CD4-positive, alpha-beta T cell treated with Interleukin-15 for 4 hours (primary cell): Measurements from ENCODE around the gene ZNF622.

Source experiments
- DNase-seq: peaks from one replicate; pipeline ENCODE4 v3.0.0-alpha.2; 2020; ENCODE audit warnings: low spot score

Gene ZNF622

DNA sequence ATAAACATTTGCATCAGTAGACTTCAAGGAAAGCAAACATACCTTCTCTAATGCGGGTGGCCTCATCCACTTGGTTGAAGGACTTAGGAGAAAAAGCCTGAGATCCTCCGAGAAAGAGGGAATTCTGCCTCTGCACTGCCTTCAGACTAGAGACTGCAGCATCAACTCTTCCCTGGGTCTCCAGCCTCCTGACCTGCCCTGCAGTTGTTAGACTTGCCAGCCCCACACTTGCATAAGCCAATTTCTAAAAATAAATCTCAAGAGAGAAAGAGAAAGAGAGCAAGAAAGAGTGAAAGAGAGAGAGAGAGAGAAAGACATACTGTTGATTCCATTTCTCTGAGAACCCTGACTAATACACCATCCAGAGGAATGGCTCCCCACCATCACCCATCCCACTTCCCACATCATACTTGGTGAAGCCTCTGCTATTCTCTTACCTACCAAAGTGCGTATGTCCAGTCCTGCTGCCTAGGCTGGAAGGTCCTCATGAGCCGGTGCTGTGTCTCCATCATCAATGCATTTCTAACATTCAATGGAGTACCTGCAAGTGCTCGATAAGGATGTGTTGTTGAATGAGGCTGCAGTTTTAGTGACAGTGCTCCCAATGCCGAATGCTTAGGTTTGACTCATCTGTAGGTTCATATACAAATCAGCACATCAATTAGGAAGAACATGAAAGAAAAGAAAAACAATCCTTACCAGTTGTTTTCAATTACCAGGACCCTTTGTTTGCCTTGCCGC lies 35.1 kb downstream of the ZNF622 start:
- no peak for DNase-seq

- no peak for DNase-seq
These were observed 37.2 kb downstream of the ZNF622 start for GRCh38 chr5:16428359-16428758.

- DNase-seq, result no peak
These were observed 38.0 kb downstream of the ZNF622 start for GRCh38 chr5:16427587-16427986.

DNA sequence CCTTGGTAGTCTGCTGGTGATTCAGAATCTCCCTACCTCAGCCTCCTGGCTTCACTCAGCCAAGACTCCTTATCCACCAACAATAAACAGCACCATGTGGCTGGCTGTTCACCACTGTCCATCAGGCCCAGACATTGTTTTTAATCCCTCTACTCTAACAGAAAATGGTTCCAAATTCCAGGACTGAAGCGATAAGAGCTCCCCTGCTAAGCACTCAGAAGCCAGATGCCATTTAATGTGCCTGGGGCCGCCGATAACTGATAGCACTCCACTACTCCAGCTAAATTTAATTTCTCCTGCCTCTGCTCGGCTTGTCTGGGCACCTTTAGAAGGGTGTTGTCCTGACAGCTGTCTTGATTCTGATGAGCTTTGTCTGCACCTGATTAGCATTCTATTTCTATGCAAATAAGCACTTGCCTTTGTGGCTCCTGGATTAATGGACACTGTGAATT lies 47.1 kb downstream of the ZNF622 start:
- no peak for DNase-seq

DNA sequence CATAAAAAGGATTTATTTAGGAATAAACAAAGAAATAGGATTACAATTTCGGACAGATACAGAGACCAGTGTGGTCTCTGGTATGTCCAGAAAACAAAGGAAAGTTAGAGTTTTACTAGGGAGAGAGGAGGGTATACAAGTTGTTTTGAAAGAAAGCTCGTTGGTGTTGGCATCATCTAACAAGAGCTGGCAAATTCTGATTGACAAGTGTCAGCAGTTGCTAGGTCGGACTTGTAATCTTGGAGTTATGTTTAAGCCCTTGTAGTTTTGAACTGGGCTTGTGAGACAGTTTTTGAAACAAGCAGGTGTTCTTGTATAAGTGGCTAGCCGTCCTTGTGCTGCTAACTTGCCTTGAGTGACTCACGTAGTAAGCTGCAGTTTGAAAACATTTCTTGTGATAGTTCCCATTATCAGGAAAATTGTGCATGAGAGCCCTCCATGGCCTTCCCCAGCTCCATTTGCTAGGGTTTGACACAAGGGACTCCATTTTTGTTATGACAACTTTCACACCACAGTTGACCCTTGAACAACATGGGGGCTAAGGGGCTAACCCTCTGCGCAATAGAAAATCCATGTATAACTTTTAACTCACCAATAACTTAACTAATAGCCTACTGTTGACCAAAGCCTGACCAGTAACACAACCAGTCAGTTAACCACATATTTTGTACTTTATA lies 48.1 kb downstream of the ZNF622 start:
- no peak for DNase-seq

DNA sequence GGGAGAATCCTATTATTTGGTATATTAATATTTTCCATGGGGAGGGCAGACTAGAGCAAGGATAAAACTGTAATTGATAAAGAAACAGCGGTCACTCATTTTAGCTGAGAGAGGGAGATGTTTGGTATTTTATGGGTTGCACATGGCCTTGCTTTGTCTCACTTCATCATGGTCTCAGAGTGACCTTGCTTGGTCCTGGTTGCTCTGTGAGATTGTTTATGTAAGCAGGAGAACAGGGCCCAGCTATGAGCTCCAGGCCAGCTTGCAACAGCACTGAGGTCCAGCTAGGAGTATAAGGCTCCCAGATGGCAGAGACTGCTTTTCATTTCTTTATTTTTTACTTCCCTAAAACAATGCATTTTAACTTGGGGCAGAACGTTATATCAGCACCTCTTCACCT lies 50.7 kb downstream of the ZNF622 start:
- DNase-seq, result no peak

- no peak for DNase-seq
These were observed 52.3 kb downstream of the ZNF622 start for GRCh38 chr5:16413166-16413860.

- DNase-seq, result no peak
These were observed 53.0 kb downstream of the ZNF622 start for GRCh38 chr5:16412556-16412955.

DNA sequence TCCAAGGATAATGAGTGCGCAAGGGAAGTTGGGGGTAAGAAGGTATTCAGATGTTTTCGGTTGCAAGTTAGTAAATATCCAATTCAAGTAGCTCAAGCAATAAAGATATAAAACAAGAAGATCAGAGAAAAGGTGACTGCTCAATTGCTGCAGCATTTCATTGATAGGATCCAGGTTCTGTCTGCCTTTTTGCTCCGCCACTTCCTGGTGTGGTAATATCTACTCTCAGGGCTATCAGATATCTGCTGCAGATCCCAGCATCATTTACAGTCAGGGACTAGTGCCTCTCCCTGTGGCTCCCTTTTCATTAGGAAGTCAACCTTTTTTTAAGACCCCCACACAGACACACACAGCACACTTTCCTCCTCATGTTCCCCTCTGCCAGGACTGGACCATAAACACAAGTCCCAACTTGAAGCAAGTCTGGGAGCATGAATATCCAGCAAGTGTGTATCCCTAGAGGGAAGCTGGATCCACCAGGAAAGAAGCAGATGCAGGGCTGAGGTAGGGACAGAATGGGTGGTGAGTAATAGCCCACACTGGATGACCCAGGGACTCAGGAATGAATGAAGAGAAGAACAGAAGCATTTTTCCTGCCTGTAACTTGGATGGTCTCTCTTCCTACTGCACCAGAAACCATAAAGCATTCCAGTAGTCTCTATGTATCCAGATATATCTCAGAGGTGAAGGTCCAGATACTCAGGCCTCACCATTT lies 53.7 kb downstream of the ZNF622 start:
- DNase-seq, result no peak

DNA sequence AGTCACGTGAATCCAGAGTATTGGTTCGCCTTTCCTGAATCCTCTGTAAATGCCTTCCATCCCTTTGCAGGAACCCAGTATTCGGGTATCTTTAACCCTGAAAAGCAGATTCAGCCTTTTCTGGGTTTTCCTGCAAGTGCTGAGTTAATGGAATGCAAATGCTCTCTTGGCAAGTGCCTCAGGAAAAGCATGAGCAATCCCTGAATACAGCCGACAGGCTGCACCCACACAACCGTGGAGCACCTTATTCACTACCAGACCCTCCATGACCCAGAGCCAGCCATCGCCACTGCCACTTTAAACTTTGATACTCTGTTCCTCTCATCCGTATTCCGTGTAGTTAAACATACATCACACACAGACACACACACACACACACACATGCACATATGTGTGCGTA lies 54.4 kb downstream of the ZNF622 start:
- no peak for DNase-seq

DNA sequence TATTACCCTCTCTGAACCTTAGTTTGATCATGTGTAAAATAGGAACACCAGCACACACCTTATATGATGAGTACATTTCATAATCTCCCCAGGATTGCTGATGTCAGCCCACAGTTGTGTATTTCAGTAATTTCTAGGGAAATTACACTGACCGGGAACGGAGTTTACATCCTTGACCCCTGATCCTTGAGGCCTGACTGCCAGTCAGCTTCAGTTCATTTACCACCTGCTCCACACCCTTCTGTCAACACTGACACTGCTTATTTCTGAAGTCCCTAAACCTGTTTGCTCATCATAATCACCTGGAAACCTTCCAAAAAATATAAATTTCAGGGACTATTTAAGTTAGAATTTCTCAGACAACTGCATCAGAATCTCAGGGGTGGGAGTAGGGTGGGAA lies 55.3 kb downstream of the ZNF622 start:
- no peak for DNase-seq

- no peak for DNase-seq
These were observed 59.0 kb downstream of the ZNF622 start for GRCh38 chr5:16406630-16407029.

- no peak for DNase-seq
These were observed 59.6 kb downstream of the ZNF622 start for GRCh38 chr5:16406023-16406422.
